Panc1 (cell line): ENCODE results near the gene KIAA2012. TPM values are rescaled to one million over a fixed set of nuclear protein-coding genes. Genes with fewer than 3 reads are reported as not detected.

ENCODE experiments used
- ATAC-seq: fragments of 200-7000 bp; cut with Tn5 transposase; 2 replicates; pipeline ENCODE4 v1.9.1; 2020; ENCODE audit warnings: mild to moderate bottlenecking, moderate library complexity
- BruUV-seq: library from RNA; stranded (reverse); fragments of 400-500 nt; replicated peaks from 2 replicates; lab custom pipeline; 2021; lab: Mats Ljungman, UMichigan
- CTCF ChIA-PET: fragments of 300-600 bp; sonication (Branson Sonifier 250); formaldehyde crosslinking; loops from one replicate; lab custom pipeline; 2022; ENCODE audit warnings: antibody characterized with exemption; lab: Charles Lee
- POLR2A ChIA-PET: fragments of 300-600 bp; sonication (Branson Sonifier 250); formaldehyde crosslinking; loops from one replicate; lab custom pipeline; 2022; ENCODE audit warnings: antibody characterized with exemption; lab: Charles Lee
- DNase-seq: peaks from one replicate; pipeline ENCODE4 v3.0.0-alpha.2; 2010; ENCODE audit warnings: low read depth, low spot score
- H3K27ac ChIP-seq: 2 replicates; pipeline ENCODE4 v1.5.1; 2011; ENCODE audit warnings: mild to moderate bottlenecking, low read length, inconsistent platforms
- H3K27me3 ChIP-seq: fragments of 200-500 bp; sonication (Bioruptor generic); 2 replicates; pipeline ENCODE4 v1.6.0; 2014; ENCODE audit warnings: low read length, inconsistent platforms; ENCODE audit not compliant: control insufficient read depth, insufficient read depth
- H3K36me3 ChIP-seq: fragments of 200-500 bp; sonication (Bioruptor generic); 2 replicates; pipeline ENCODE4 v1.5.1; 2014; ENCODE audit warnings: inconsistent platforms, mild to moderate bottlenecking, low read length, moderate library complexity; ENCODE audit not compliant: control insufficient read depth, insufficient read depth
- H3K4me1 ChIP-seq: 2 replicates; pipeline ENCODE4 v1.5.1; 2011; ENCODE audit warnings: inconsistent platforms, mild to moderate bottlenecking, low read length, moderate library complexity; ENCODE audit not compliant: control insufficient read depth, insufficient read depth
- H3K4me3 ChIP-seq, 2 experiments: 2 replicates each; pipeline ENCODE4 v1.5.1; 2011 to 2012; ENCODE audit warnings: low read depth in 2 of 2, low read length in 2 of 2, mild to moderate bottlenecking in 2 of 2, inconsistent platforms in 1 of 2, moderate library complexity in 1 of 2
- H3K9me3 ChIP-seq: fragments of 200-500 bp; sonication (Bioruptor generic); 2 replicates; pipeline ENCODE4 v1.5.1; 2014; ENCODE audit warnings: low read depth, mild to moderate bottlenecking, inconsistent platforms, low read length, moderate library complexity; ENCODE audit not compliant: control insufficient read depth, insufficient read depth
- CTCF ChIP-seq: fragments of 450-650 bp; IDR thresholded peaks from 2 replicates; pipeline ENCODE4 v1.5.1; 2017; ENCODE audit warnings: mild to moderate bottlenecking
- POLR2AphosphoS5 ChIP-seq: IDR thresholded peaks from 2 replicates; pipeline ENCODE4 v1.6.1; 2012; ENCODE audit warnings: mild to moderate bottlenecking, low read depth, low read length, moderate library complexity
- SIN3A ChIP-seq: IDR thresholded peaks from 2 replicates; pipeline ENCODE4 v1.6.1; 2012; ENCODE audit warnings: low read depth, mild to moderate bottlenecking, low read length, moderate library complexity, borderline replicate concordance; ENCODE audit not compliant: insufficient read depth
- TCF7L2 ChIP-seq: IDR thresholded peaks from 2 replicates; pipeline ENCODE4 v1.6.1; 2011; ENCODE audit warnings: mild to moderate bottlenecking, low read depth, low read length, inconsistent platforms
- in situ Hi-C: cut with HindIII; loops from 2 replicates; pipeline ENCODE4 v1.10.0; 2016; ENCODE audit warnings: low sequenced_read_pairs, low pct_unique_long_range_greater_than_20kb
- intact Hi-C: fragments of 100-400 bp; cut with micrococcal nuclease; formaldehyde crosslinking; loops from one replicate; pipeline ENCODE4 v1.10.0; 2022; ENCODE audit not compliant: unreplicated experiment
- total RNA-seq: library from RNA; stranded (reverse); gene quantifications from one replicate; pipeline ENCODE4 v1.2.1, GENCODE V29; 2021; ENCODE audit not compliant: unreplicated experiment
- TF ChIP-seq, protein P1 (sequence below), 2 experiments: IDR thresholded peaks; 2 replicates each; pipeline ENCODE4 v1.6.1; 2011 to 2012; ENCODE audit warnings: low read depth in 2 of 2, control low read depth in 1 of 2, low read length in 1 of 2, mild to moderate bottlenecking in 1 of 2, moderate library complexity in 1 of 2; ENCODE audit not compliant: insufficient read depth in 1 of 2

KIAA2012 gene
- total RNA-seq, 1 experiment from 2014 or later: not detected

- TF ChIP-seq TCF7L2 (no peak), POLR2AphosphoS5 (no peak), CTCF (no peak)
- BruUV-seq: no TSS peak
- Histone ChIP-seq H3K9me3 (no peaks in the 10 kb centered on the region), H3K36me3 (no peaks in the 10 kb centered on the region), H3K4me1 (no peaks in the 10 kb centered on the region), H3K4me3 (no peak overlapping the region), H3K27me3 (no peaks in the 10 kb centered on the region), H3K27ac (no peak overlapping the region)
- CTCF ChIA-PET: no interaction called here
- DNase-seq (no peak), ATAC-seq (no peak)
- POLR2A ChIA-PET: no interaction called here
- intact Hi-C loops: no loop called here
- in situ Hi-C loops: no loop called here
These were observed 36.7 kb downstream of the KIAA2012 start for GRCh38 chr2:202109737-202110184.

- DNase-seq: no peak
- BruUV-seq: no TSS peak
- ATAC-seq: no peak
- H3K36me3 ChIP-seq: no peaks in the 10 kb centered on the region
- no peaks in the 10 kb centered on the region for H3K4me1 ChIP-seq
- no peak for TF ChIP-seq POLR2AphosphoS5
- no peak for TF ChIP-seq SIN3A
- no peak for TF ChIP-seq TCF7L2
- no peak for TF ChIP-seq CTCF
- TF ChIP-seq, protein P1, sequence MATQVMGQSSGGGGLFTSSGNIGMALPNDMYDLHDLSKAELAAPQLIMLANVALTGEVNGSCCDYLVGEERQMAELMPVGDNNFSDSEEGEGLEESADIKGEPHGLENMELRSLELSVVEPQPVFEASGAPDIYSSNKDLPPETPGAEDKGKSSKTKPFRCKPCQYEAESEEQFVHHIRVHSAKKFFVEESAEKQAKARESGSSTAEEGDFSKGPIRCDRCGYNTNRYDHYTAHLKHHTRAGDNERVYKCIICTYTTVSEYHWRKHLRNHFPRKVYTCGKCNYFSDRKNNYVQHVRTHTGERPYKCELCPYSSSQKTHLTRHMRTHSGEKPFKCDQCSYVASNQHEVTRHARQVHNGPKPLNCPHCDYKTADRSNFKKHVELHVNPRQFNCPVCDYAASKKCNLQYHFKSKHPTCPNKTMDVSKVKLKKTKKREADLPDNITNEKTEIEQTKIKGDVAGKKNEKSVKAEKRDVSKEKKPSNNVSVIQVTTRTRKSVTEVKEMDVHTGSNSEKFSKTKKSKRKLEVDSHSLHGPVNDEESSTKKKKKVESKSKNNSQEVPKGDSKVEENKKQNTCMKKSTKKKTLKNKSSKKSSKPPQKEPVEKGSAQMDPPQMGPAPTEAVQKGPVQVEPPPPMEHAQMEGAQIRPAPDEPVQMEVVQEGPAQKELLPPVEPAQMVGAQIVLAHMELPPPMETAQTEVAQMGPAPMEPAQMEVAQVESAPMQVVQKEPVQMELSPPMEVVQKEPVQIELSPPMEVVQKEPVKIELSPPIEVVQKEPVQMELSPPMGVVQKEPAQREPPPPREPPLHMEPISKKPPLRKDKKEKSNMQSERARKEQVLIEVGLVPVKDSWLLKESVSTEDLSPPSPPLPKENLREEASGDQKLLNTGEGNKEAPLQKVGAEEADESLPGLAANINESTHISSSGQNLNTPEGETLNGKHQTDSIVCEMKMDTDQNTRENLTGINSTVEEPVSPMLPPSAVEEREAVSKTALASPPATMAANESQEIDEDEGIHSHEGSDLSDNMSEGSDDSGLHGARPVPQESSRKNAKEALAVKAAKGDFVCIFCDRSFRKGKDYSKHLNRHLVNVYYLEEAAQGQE (IDR thresholded peaks at IDR 0.05; ENCODE audit: insufficient read depth in 1 of 2, low read depth in 2 of 2, low read length in 1 of 2): no peak
- no peak overlapping the region for H3K4me3 ChIP-seq
- in situ Hi-C loops (no loop called here), intact Hi-C loops (no loop called here)
- ChIA-PET POLR2A (interaction anchor here (0.6 to 0.7 kb wide), 2 partner anchors 64 to 166 kb away, joined by 4 to 8 read pairs; no protein-coding TSS in a partner anchor), CTCF (no interaction called here)
- H3K27ac ChIP-seq: no peak overlapping the region
- no peaks in the 10 kb centered on the region for H3K9me3 ChIP-seq
- no peaks in the 10 kb centered on the region; the same call in 1 of the 2 replicates for H3K27me3 ChIP-seq
These were observed 37.4 kb downstream of the KIAA2012 start for GRCh38 chr2:202110491-202110890.
